ENCODE measurements around the gene RCC2.

Gene RCC2

DNA sequence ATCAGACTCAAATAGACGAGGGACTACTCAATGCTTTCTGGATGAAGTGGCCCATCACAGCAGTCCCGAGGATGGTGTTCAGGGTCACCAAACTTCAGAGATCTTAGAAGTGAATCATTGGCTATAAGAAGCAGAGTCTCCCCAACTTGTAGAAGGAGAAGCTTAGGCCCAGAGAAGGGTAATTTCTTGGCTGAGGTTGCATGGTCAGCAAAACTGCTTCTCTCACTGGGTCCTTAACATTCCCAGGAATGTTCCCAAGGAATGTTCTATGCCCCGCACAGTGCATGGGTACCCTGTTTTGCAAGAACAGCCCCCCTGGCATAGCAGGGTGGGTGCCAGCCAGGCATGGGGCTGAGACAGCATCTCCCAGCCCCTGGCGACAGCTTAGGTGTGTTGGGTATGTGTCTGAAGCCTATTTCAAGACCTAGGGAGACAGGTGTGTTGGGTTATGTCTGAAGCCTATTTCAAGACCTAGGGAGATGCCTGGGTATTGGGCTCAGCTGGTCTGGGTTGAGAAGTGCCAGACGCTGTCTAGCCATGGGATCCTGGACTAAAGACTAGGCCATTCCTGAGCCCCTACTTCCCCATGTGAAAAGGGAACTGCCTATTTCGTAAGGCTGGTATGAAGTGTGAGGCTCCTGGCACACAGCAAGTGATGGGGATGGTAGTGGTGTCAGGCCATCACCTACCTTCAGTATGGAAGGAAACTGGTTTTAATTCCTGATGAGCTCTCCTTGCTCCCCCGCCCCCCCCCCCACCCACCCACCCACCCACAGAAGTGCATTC, 41.4 kb downstream of the RCC2 start:
- TF ChIP-seq, protein P1, sequence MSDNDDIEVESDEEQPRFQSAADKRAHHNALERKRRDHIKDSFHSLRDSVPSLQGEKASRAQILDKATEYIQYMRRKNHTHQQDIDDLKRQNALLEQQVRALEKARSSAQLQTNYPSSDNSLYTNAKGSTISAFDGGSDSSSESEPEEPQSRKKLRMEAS (IDR thresholded peaks at IDR 0.05; ENCODE audit: low read depth, low read length), result no peak
- no peak for TF ChIP-seq POLR2A (IDR thresholded peaks at IDR 0.05; ENCODE audit: extremely low read depth, insufficient read length)
- no peak for DNase-seq (ENCODE audit: low read depth)
- H3K4me3 ChIP-seq (ENCODE audit: low read depth, low read length), result no peak overlapping the region

DNA sequence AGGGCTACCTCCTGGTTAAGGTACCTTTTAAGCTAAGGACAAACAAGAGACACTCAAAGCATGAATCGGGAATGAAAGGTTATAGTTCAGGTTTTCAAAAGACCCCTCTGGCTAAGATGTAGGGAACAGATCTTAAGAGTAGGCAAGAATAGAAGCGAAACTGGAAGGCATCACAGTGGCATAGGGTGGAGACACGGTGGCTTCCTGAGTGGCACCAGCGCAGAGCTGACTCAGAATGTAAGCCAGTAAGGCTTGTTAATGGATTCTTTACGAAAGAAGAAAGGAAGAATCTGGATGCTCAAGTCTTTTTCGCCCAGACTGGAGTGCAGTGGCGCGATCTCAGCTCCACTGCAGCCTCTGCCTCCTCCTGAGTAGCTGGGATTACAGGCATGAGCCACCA, 46.2 kb downstream of the RCC2 start:
- TF ChIP-seq, protein P2, sequence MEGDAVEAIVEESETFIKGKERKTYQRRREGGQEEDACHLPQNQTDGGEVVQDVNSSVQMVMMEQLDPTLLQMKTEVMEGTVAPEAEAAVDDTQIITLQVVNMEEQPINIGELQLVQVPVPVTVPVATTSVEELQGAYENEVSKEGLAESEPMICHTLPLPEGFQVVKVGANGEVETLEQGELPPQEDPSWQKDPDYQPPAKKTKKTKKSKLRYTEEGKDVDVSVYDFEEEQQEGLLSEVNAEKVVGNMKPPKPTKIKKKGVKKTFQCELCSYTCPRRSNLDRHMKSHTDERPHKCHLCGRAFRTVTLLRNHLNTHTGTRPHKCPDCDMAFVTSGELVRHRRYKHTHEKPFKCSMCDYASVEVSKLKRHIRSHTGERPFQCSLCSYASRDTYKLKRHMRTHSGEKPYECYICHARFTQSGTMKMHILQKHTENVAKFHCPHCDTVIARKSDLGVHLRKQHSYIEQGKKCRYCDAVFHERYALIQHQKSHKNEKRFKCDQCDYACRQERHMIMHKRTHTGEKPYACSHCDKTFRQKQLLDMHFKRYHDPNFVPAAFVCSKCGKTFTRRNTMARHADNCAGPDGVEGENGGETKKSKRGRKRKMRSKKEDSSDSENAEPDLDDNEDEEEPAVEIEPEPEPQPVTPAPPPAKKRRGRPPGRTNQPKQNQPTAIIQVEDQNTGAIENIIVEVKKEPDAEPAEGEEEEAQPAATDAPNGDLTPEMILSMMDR (IDR thresholded peaks at IDR 0.05; ENCODE audit: low read depth, low read length), result no peak
- TF ChIP-seq, protein P1 (IDR thresholded peaks at IDR 0.05; ENCODE audit: low read depth, low read length), result no peak
- no peak for TF ChIP-seq MYC (IDR thresholded peaks at IDR 0.05; ENCODE audit: low read depth, low read length)
- no peak for TF ChIP-seq POLR2A (IDR thresholded peaks at IDR 0.05; ENCODE audit: extremely low read depth, insufficient read length)
- no peak overlapping the region for H3K4me3 ChIP-seq (ENCODE audit: low read depth, low read length)
- DNase-seq (ENCODE audit: low read depth), result no peak

DNA sequence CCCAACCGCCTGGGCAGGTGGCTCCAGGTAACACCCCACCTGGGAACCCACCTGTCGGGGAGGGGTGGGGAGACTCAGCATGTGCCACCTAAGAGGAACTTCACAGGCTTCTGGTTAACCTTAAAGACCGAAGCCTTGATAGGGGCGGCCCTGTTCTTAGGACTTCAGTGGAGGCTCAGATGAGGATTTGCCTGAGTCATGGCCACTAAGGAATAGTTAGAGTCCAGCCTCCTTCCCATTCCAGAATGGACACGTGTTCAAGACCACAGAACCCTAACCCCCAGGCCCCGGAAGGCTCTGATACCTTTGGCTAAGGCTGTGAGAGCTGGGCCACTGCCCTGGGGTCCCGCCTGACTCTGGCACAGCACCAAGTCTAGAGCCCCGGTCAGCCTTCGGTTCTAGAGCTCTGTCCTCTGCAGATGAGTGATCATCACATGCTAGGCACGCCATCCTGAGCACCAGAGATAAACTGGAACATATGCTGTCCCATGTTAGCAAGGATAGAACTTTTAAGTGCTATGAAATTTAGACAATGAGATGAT, 47.2 kb downstream of the RCC2 start:
- no peak overlapping the region for H3K4me3 ChIP-seq (ENCODE audit: low read depth, low read length)
- no peak for TF ChIP-seq MYC (IDR thresholded peaks at IDR 0.05; ENCODE audit: low read depth, low read length)
- TF ChIP-seq, protein P1 (IDR thresholded peaks at IDR 0.05; ENCODE audit: low read depth, low read length), result no peak
- TF ChIP-seq, protein P2 (IDR thresholded peaks at IDR 0.05; ENCODE audit: low read depth, low read length), result no peak
- no peak for TF ChIP-seq POLR2A (IDR thresholded peaks at IDR 0.05; ENCODE audit: extremely low read depth, insufficient read length)
- no peak for DNase-seq (ENCODE audit: low read depth)

DNA sequence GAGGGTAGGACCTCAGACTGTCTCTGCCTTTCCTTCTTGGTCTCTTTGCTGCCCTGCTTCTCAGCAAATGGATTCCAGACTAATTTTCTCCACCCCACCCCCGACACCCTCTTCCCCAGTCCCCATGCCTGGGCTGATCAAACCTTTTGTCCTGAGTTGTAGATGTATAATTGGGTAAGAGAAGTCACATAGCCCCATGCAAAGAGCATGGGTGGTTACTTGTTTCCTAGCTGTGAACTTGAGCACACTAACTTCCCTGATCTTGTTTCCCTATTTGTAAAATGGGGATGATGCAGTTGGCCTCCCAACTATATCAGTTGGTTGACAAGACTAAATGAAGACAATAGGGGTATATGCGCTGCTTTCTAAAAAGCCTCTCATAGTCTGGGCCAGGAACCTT, 58.3 kb downstream of the RCC2 start:
- H3K4me3 ChIP-seq (ENCODE audit: low read depth, low read length), result no peak overlapping the region
- no peak for DNase-seq (ENCODE audit: low read depth)
- TF ChIP-seq, protein P1 (IDR thresholded peaks at IDR 0.05; ENCODE audit: low read depth, low read length), result no peak
- TF ChIP-seq, protein P2 (IDR thresholded peaks at IDR 0.05; ENCODE audit: low read depth, low read length), result no peak
- TF ChIP-seq MYC (IDR thresholded peaks at IDR 0.05; ENCODE audit: low read depth, low read length) (no peak), POLR2A (IDR thresholded peaks at IDR 0.05; ENCODE audit: extremely low read depth, insufficient read length) (no peak)

DNA sequence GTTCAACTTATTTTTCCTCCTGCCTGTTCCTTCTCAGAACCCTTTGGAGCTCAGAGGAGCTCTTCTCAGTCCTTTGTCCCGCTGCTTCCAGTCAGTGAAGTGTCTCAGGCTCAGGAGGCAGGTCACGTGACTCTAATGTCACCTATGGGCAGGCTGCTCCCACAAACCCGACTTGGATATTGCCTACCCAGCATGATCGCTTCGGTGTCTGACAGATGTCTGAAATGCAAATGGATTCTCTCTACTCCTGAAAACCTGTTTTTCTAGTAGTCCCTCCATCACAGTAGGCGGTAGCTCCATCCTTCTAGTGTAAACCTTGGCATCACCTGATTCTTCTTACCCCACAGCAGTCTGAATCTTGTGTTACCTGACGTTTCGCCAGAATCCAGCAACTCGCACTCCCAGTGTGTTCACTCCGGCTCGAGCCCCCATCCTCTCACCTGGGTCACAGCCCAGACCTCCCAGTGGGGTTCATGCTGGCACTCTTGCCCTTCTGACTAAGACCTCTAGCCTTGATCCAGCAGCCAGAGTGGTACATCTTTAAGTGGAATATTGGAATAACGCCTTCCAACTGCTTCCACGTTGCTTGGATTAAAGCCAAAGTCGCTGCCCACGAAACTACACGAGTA, 62.0 kb downstream of the RCC2 start:
- TF ChIP-seq MYC (IDR thresholded peaks at IDR 0.05; ENCODE audit: low read depth, low read length) (no peak), POLR2A (IDR thresholded peaks at IDR 0.05; ENCODE audit: extremely low read depth, insufficient read length) (no peak)
- TF ChIP-seq, protein P1 (IDR thresholded peaks at IDR 0.05; ENCODE audit: low read depth, low read length), result no peak
- TF ChIP-seq, protein P2 (IDR thresholded peaks at IDR 0.05; ENCODE audit: low read depth, low read length), result no peak
- H3K4me3 ChIP-seq (ENCODE audit: low read depth, low read length), result no peak overlapping the region
- no peak for DNase-seq (ENCODE audit: low read depth)

DNA sequence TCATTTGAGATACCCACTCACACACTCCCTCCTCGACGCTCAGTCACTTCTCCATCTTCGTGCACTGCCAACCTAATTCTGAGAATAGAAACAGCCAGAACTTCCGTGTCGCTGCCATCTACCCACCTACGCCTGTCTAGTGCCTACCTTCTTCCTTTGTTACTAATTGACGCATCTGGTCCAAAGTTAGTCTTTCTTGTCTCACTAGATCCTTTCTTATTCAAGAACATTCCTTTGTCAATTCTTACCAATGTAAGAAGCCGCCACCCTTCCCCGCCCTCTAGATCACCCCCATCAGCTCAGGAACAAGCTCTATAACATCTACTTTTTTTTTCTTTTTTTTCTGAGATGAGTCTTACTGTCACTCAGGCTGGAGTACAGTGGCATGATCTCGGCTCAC, 63.8 kb downstream of the RCC2 start:
- DNase-seq (ENCODE audit: low read depth), result no peak
- no peak for TF ChIP-seq POLR2A (IDR thresholded peaks at IDR 0.05; ENCODE audit: extremely low read depth, insufficient read length)
- TF ChIP-seq, protein P2 (IDR thresholded peaks at IDR 0.05; ENCODE audit: low read depth, low read length), result no peak
- TF ChIP-seq MYC (IDR thresholded peaks at IDR 0.05; ENCODE audit: low read depth, low read length), result no peak
- TF ChIP-seq, protein P1 (IDR thresholded peaks at IDR 0.05; ENCODE audit: low read depth, low read length), result no peak
- no peak overlapping the region for H3K4me3 ChIP-seq (ENCODE audit: low read depth, low read length)

Measured in NB4 (cell line).